Right lobe of liver (tissue), 6 donors: ENCODE data around the gene FIGN. TPM values are rescaled to one million over a fixed set of nuclear protein-coding genes. Genes with fewer than 3 reads are reported as not detected.

Source experiments
- ATAC-seq, 4 donors: fragments of 200-7000 bp; cut with Tn5 transposase; one replicate each; pipeline ENCODE4 v1.9.1; 2020; ENCODE audit warnings: mild to moderate bottlenecking in 4 of 4, moderate library complexity in 4 of 4
- DNase-seq, 3 donors: peaks; one replicate each; pipeline ENCODE4 v3.0.0-alpha.2; 2020
- H3K27ac ChIP-seq, 3 donors: fragments of 200-600 bp; one replicate each; pipeline ENCODE4 v1.8.0; 2022
- H3K27me3 ChIP-seq, 2 donors: fragments of 200-600 bp; one replicate each; pipeline ENCODE4 v1.8.0; 2022
- H3K36me3 ChIP-seq, 4 donors: fragments of 200-600 bp; sonication (generic) in 1 of 4; one replicate each; pipeline versions ENCODE4 v1.5.1 to v1.8.0; 2017 to 2022; ENCODE audit warnings: control low read depth in 1 of 4
- H3K4me1 ChIP-seq, 4 donors: fragments of 200-600 bp; sonication (generic) in 1 of 4; one replicate each; pipeline versions ENCODE4 v1.5.1 to v1.8.0; 2017 to 2022; ENCODE audit warnings: control low read depth in 1 of 4
- H3K4me3 ChIP-seq, 3 donors: fragments of 200-600 bp; one replicate each; pipeline ENCODE4 v1.8.0; 2022
- H3K9me3 ChIP-seq, 4 donors: fragments of 200-600 bp; sonication (generic) in 1 of 4; one replicate each; pipeline versions ENCODE4 v1.5.1 to v1.8.0; 2017 to 2022; ENCODE audit warnings: control low read depth in 1 of 4
- POLR2A ChIP-seq: fragments of 450-650 bp; IDR thresholded peaks from one replicate; pipeline ENCODE4 v1.6.1; 2017; ENCODE audit warnings: antibody characterized with exemption, mild to moderate bottlenecking
- WGBS: methylation state at CpG from one replicate; pipeline ENCODE4 v1.1.6; 2018; ENCODE audit warnings: low coverage, low lambda C conversion rate; ENCODE audit not compliant: insufficient coverage; ENCODE audit errors: missing lambda C conversion rate; 5-methylcytosine and 5-hydroxymethylcytosine counted together
- intact Hi-C, 2 donors: fragments of 100-400 bp; cut with DNase I; formaldehyde crosslinking; loops; one replicate each; pipeline versions ENCODE4 v1.11.2 to v1.14.1; 2022
- total RNA-seq, 6 experiments: library from RNA; depleted of rRNA in 2 of 6; stranded (reverse); fragments of >200 nt in 2 of 6; fragmentation: NEBNext Ultra II Directional in 3 of 6; extraction: Animal tissue kit (Norgen Biotek cat#: 25700) in 3 of 6; gene quantifications; one replicate each; pipeline versions ENCODE4 v1.1.0 to v1.2.4, GENCODE V29; 2016 to 2023
- TF ChIP-seq, protein P1 (sequence below), 4 donors: fragments of 200-600 bp in 3 of 4; fragments of 450-650 bp in 1 of 4; IDR thresholded peaks; one replicate each; pipeline versions ENCODE4 v1.5.1 to v1.8.0; 2016 to 2022; ENCODE audit warnings: antibody characterized with exemption in 4 of 4, mild to moderate bottlenecking in 2 of 4
- donor health status: DM: no; HTN: yes; CAD: no.
- donor health status: DM: no; HTN: no; CAD: no.
- donor health status: DM: no; HTN: no; CAD: no.
- donor health status: DM: no; HTN: yes; CAD: no.
- donor health status: DM: no; HTN: yes; CAD: no.

The FIGN gene
- total RNA-seq, 6 experiments from 2014 or later: 2.8 to 9.2 (median 5.1) TPM

DNA sequence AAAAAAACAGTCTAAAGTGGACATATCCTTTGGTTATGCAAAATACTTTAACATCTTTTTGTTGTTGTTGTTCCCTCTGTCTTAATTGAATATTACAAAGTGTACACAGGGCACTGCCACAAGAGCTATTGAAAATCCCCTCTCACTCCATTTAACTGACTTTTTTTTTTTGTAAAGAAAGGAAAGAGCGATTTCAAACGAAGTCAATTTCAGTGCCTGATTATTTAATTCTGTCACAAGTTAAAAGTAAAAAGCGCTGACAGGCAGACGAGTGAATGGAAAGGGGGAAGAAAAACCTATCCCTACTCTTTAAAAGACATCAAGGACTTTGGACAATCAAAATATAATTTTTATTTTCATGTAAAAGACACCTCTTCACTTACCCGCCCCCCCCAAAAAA is 1.9 kb downstream of the FIGN start:
- H3K4me1 ChIP-seq: peaks cover 0 to 28% (median 0%) of the 10 kb centered on the region in 4 donors
- H3K9me3 ChIP-seq: no peaks in the 10 kb centered on the region
- no peak for DNase-seq
- H3K27me3 ChIP-seq: no peaks in the 10 kb centered on the region
- no peak for ATAC-seq
- peak overlapping the region; percentile 37 to 87 (median 84) for H3K27ac ChIP-seq
- TF ChIP-seq POLR2A: no peak
- TF ChIP-seq, protein P1, sequence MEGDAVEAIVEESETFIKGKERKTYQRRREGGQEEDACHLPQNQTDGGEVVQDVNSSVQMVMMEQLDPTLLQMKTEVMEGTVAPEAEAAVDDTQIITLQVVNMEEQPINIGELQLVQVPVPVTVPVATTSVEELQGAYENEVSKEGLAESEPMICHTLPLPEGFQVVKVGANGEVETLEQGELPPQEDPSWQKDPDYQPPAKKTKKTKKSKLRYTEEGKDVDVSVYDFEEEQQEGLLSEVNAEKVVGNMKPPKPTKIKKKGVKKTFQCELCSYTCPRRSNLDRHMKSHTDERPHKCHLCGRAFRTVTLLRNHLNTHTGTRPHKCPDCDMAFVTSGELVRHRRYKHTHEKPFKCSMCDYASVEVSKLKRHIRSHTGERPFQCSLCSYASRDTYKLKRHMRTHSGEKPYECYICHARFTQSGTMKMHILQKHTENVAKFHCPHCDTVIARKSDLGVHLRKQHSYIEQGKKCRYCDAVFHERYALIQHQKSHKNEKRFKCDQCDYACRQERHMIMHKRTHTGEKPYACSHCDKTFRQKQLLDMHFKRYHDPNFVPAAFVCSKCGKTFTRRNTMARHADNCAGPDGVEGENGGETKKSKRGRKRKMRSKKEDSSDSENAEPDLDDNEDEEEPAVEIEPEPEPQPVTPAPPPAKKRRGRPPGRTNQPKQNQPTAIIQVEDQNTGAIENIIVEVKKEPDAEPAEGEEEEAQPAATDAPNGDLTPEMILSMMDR (IDR thresholded peaks at IDR 0.05): no peak
- no peaks in the 10 kb centered on the region for H3K36me3 ChIP-seq
- peak overlapping the region; percentile 58 to 74 (median 69) for H3K4me3 ChIP-seq
- intact Hi-C loops: no loop called here
- WGBS: 23% methylated on average over 5 of the region's 5 CpGs

- intact Hi-C loops: no loop called here
- Histone ChIP-seq H3K9me3 (no peaks in the 10 kb centered on the region), H3K4me3 (peak overlapping the region; percentile 58 to 74 (median 69)), H3K27me3 (no peaks in the 10 kb centered on the region), H3K4me1 (peaks cover 0 to 28% (median 0%) of the 10 kb centered on the region in 4 donors), H3K27ac (peak overlapping the region; percentile 37 to 87 (median 84)), H3K36me3 (no peaks in the 10 kb centered on the region)
- no peak for TF ChIP-seq POLR2A
- TF ChIP-seq, protein P1 (IDR thresholded peaks at IDR 0.05): no peak
- WGBS: 24% methylated on average over 15 of the region's 15 CpGs
- DNase-seq (no peak), ATAC-seq (peak; percentile 28 to 47 (median 33))
Observed at GRCh38 chr2:163733301-163733938, 2.4 kb downstream of the FIGN start.

- Histone ChIP-seq H3K4me3 (peak overlapping the region; percentile 58 to 74 (median 69)), H3K27ac (peak overlapping the region; percentile 37 to 87 (median 84)), H3K4me1 (peaks cover 0 to 28% (median 0%) of the 10 kb centered on the region in 4 donors), H3K27me3 (no peaks in the 10 kb centered on the region), H3K9me3 (no peaks in the 10 kb centered on the region), H3K36me3 (no peaks in the 10 kb centered on the region)
- DNase-seq (no peak), ATAC-seq (no peak)
- TF ChIP-seq, protein P1 (IDR thresholded peaks at IDR 0.05): no peak
- no peak for TF ChIP-seq POLR2A
- WGBS: 23% methylated on average over 4 of the region's 4 CpGs
- intact Hi-C loops: no loop called here
Observed at GRCh38 chr2:163732727-163733126, 3.1 kb downstream of the FIGN start.

- Histone ChIP-seq H3K4me3 (no peak overlapping the region), H3K4me1 (peaks cover 0 to 28% (median 0%) of the 10 kb centered on the region in 4 donors), H3K36me3 (no peaks in the 10 kb centered on the region), H3K27ac (peak overlapping the region in 2 of 3 donors; percentile 84 to 87), H3K27me3 (no peaks in the 10 kb centered on the region), H3K9me3 (no peaks in the 10 kb centered on the region)
- intact Hi-C loops: no loop called here
- TF ChIP-seq, protein P1 (IDR thresholded peaks at IDR 0.05): no peak
- TF ChIP-seq POLR2A: no peak
- ATAC-seq: no peak
- no peak for DNase-seq
Observed at GRCh38 chr2:163731735-163732134, 4.1 kb downstream of the FIGN start.
